Measurements from ENCODE around the gene ZNF652.

GRCh38 chr17:49379926-49380325, 17.9 kb upstream of the ZNF652 start:
- TF ChIP-seq POLR2A (IDR thresholded peaks at IDR 0.05; ENCODE audit: low read length), result no peak
- no peak for TF ChIP-seq GATA1 (IDR thresholded peaks at IDR 0.05; ENCODE audit: low read depth, low read length)
